Measurements from ENCODE around the gene KLHDC2. TPM values are rescaled to one million over a fixed set of nuclear protein-coding genes. Genes with fewer than 3 reads are reported as not detected.
"Not testable (repeated sequence)": the region's sequence is repeated elsewhere in the genome, so short reads cannot be mapped to it uniquely, and the experiment has no call there.

KLHDC2 gene, protein sequence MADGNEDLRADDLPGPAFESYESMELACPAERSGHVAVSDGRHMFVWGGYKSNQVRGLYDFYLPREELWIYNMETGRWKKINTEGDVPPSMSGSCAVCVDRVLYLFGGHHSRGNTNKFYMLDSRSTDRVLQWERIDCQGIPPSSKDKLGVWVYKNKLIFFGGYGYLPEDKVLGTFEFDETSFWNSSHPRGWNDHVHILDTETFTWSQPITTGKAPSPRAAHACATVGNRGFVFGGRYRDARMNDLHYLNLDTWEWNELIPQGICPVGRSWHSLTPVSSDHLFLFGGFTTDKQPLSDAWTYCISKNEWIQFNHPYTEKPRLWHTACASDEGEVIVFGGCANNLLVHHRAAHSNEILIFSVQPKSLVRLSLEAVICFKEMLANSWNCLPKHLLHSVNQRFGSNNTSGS
- polyA plus RNA-seq (2013) = 21.4 and 21.8 TPM in 2 replicates

DNA sequence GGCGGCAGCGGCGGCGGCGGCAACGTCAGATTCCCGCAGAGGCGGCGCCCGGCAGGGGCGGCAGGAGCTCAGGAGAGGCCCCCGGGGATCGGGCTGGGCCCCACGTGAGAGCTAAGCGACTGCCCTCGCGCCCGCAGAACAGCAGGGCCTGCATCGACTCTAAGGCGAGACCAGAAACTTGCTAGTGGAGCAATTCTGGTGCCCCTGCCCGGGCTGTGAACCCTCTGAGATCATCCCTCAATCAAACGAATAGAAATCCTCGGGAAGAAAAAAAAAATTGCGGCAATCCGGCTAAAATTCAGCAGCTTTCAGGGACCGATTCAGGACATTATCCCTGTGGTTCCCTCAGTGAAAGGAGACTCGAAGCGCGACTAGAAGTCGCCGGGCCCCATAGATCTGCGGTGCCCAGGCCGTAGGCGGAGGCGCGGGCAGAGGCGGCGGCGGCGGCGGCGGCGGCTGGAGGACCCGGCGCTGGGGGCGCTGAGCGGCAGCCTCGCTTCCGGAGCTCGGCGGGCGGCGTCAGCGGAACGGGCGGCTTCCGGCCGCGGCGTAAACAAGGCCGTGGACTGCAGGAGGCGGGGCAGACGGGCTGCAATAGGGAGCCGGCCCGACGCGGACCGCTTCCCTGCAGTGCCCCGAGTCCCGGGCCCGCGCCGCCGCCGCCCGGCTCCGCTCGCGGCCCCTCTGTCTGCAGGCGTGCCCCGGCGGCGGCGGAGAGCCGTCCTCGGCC, at the start of gene KLHDC2:
Gene KLHDC2, plus strand, starts transcription at position 583 of the 730 bp plus-strand sequence. CDS start 316 bp downstream, outside the sequence.
- H3K14ac ChIP-seq (ENCODE audit: low read length) = peak within 1 kb of the TSS; percentile 98
- H4K12ac ChIP-seq (ENCODE audit: low read depth, low read length) = peak within 1 kb of the TSS; percentile 97
- H4K91ac ChIP-seq (ENCODE audit: low read depth, low read length) = peak within 1 kb of the TSS; percentile 77
- H2AFZ ChIP-seq (ENCODE audit: insufficient read depth, low read length, poor library complexity) = peak within 1 kb of the TSS; percentile 92
- peaks cover 11% of the 10 kb centered on the region for H3K79me2 ChIP-seq (ENCODE audit: control insufficient read depth, insufficient read depth, low read length, poor library complexity)
- H3K9ac ChIP-seq (ENCODE audit: low read length) = peak within 1 kb of the TSS; percentile 83
- peaks cover 6 to 10% of the 10 kb centered on the region in 2 experiments for H3K4me1 ChIP-seq (ENCODE audit: control insufficient read depth in 1 of 2, insufficient read depth in 2 of 2, low read length in 2 of 2)
- no peak within 1 kb of the TSS for H3K23ac ChIP-seq (ENCODE audit: low read length)
- peaks cover 11% of the 10 kb centered on the region for H3K79me1 ChIP-seq (ENCODE audit: low read length)
- H3K4me2 ChIP-seq (ENCODE audit: low read length) = peak within 1 kb of the TSS; percentile 95
- no CpG with 5 or more reads among the region's 86 CpGs for WGBS (ENCODE audit: extremely low coverage, insufficient coverage, insufficient read length)
- H4K8ac ChIP-seq (ENCODE audit: low read depth, low read length) = peak within 1 kb of the TSS; percentile 82
- peak within 1 kb of the TSS; percentile 94 for H2BK120ac ChIP-seq (ENCODE audit: insufficient read depth, low read length, poor library complexity)
- no peaks in the 10 kb centered on the region for H3K9me3 ChIP-seq (ENCODE audit: insufficient read depth, low read depth, low read length)
- no peaks in the 10 kb centered on the region for H3K36me3 ChIP-seq (ENCODE audit: control insufficient read depth in 1 of 2, insufficient read depth in 2 of 2, low read length in 2 of 2)
- DNase-seq = peak; percentile 84 to 88
- peak within 1 kb of the TSS; percentile 98 for H2BK5ac ChIP-seq (ENCODE audit: low read depth, low read length, poor library complexity)
- peak within 1 kb of the TSS; percentile 5 for H2AK5ac ChIP-seq (ENCODE audit: low read length)
- no peaks in the 10 kb centered on the region for H3K27me3 ChIP-seq (ENCODE audit: insufficient read depth, low read length)
- H3K4ac ChIP-seq (ENCODE audit: low read depth, low read length) = peak within 1 kb of the TSS; percentile 84
- H3K18ac ChIP-seq (ENCODE audit: low read length) = peak within 1 kb of the TSS; percentile 97
- H3K4me3 ChIP-seq (ENCODE audit: low read depth, low read length) = peak within 1 kb of the TSS; percentile 91
- H3K27ac ChIP-seq (ENCODE audit: low read depth, low read length) = peak within 1 kb of the TSS; percentile 98
- H2BK12ac ChIP-seq (ENCODE audit: low read length) = no peak within 1 kb of the TSS

DNA sequence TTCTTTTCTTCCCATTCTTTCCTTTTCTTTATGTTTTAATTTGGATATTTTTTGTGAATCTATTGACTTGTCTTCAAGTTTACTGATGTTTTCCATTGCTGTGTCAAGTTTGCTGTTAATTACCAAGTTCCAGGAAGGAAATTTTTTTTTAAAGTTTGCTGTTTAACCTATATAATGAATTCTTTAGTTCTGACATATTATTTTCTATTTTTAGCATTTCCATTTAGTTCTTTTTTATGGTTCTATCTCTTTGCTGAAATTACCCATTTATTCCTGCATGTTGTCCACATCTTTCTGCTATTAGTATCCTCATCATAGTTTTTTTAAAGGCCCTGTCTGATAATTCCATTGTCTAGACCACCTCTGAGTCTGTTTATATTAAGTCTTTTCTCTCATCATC, 47.2 kb upstream of the KLHDC2 start:
- Histone ChIP-seq H3K4me3 (ENCODE audit: low read depth, low read length) (no peak overlapping the region), H4K91ac (ENCODE audit: low read depth, low read length) (no peak overlapping the region), H2BK120ac (ENCODE audit: insufficient read depth, low read length, poor library complexity) (no peak overlapping the region), H3K4me1 (ENCODE audit: control insufficient read depth in 1 of 2, insufficient read depth in 2 of 2, low read length in 2 of 2) (no peaks in the 10 kb centered on the region), H3K4me2 (ENCODE audit: low read length) (no peak overlapping the region), H3K14ac (ENCODE audit: low read length) (no peak overlapping the region), H3K4ac (ENCODE audit: low read depth, low read length) (no peak overlapping the region), H2BK12ac (ENCODE audit: low read length) (no peak overlapping the region), H3K9ac (ENCODE audit: low read length) (no peak overlapping the region), H3K27ac (ENCODE audit: low read depth, low read length) (no peak overlapping the region), H4K12ac (ENCODE audit: low read depth, low read length) (no peak overlapping the region), H3K18ac (ENCODE audit: low read length) (no peak overlapping the region), H3K79me2 (ENCODE audit: control insufficient read depth, insufficient read depth, low read length, poor library complexity) (no peaks in the 10 kb centered on the region), H2AFZ (ENCODE audit: insufficient read depth, low read length, poor library complexity) (no peak overlapping the region), H3K27me3 (ENCODE audit: insufficient read depth, low read length) (no peaks in the 10 kb centered on the region), H3K23ac (ENCODE audit: low read length) (no peak overlapping the region), H3K36me3 (ENCODE audit: control insufficient read depth in 1 of 2, insufficient read depth in 2 of 2, low read length in 2 of 2) (no peaks in the 10 kb centered on the region), H4K8ac (ENCODE audit: low read depth, low read length) (no peak overlapping the region), H3K9me3 (ENCODE audit: insufficient read depth, low read depth, low read length) (no peaks in the 10 kb centered on the region), H2BK5ac (ENCODE audit: low read depth, low read length, poor library complexity) (no peak overlapping the region), H3K79me1 (ENCODE audit: low read length) (no peaks in the 10 kb centered on the region), H2AK5ac (ENCODE audit: low read length) (no peak overlapping the region)
- DNase-seq = no peak

DNA sequence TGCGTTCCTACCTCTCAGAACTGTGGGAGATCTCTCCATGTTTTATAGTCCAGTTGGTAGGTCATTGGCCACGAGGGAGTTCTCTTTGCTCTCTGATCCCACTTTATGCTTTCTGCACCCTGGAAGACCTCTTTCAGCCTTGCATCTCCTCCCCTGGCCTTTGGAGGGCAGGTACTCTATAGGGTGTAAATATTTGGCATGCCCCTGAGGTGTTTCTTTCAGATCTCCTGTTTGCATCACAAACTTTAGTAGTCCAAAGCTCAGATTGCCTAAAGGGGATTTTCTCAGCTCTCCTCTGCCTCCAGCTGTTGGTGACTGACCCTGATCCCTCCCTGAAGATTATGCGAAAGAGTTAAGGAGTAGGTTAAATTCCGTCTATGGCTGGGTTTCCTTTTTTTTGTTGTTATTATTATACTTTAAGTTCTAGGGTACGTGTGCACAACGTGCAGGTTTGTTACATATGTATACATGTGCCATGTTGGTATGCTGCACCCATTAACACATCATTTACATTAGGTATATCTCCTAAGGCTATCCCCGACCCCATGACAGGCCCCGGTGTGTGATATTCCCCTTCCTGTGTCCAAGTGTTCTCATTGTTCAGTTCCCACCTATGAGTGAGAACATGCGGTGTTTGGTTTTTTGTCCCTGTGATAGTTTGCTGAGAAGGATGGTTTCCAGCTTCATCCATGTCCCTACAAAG, 46.1 kb upstream of the KLHDC2 start:
- not testable (repeated sequence) for H3K27me3 ChIP-seq (ENCODE audit: insufficient read depth, low read length); H3K9ac ChIP-seq (ENCODE audit: low read length); H3K14ac ChIP-seq (ENCODE audit: low read length); H2AK5ac ChIP-seq (ENCODE audit: low read length); H3K79me1 ChIP-seq (ENCODE audit: low read length); H3K79me2 ChIP-seq (ENCODE audit: control insufficient read depth, insufficient read depth, low read length, poor library complexity); H3K27ac ChIP-seq (ENCODE audit: low read depth, low read length); H3K18ac ChIP-seq (ENCODE audit: low read length); H2BK120ac ChIP-seq (ENCODE audit: insufficient read depth, low read length, poor library complexity); H4K91ac ChIP-seq (ENCODE audit: low read depth, low read length); H3K4me1 ChIP-seq (ENCODE audit: control insufficient read depth in 1 of 2, insufficient read depth in 2 of 2, low read length in 2 of 2); H3K23ac ChIP-seq (ENCODE audit: low read length); H3K4me3 ChIP-seq (ENCODE audit: low read depth, low read length); H3K4ac ChIP-seq (ENCODE audit: low read depth, low read length); H3K9me3 ChIP-seq (ENCODE audit: insufficient read depth, low read depth, low read length); H3K4me2 ChIP-seq (ENCODE audit: low read length); H4K8ac ChIP-seq (ENCODE audit: low read depth, low read length); H2AFZ ChIP-seq (ENCODE audit: insufficient read depth, low read length, poor library complexity); H2BK5ac ChIP-seq (ENCODE audit: low read depth, low read length, poor library complexity); H3K36me3 ChIP-seq (ENCODE audit: control insufficient read depth in 1 of 2, insufficient read depth in 2 of 2, low read length in 2 of 2); H4K12ac ChIP-seq (ENCODE audit: low read depth, low read length); H2BK12ac ChIP-seq (ENCODE audit: low read length)
- no CpG with 5 or more reads among the region's 9 CpGs for WGBS (ENCODE audit: extremely low coverage, insufficient coverage, insufficient read length)
- DNase-seq = peak in 1 of 2 donors; percentile 5

DNA sequence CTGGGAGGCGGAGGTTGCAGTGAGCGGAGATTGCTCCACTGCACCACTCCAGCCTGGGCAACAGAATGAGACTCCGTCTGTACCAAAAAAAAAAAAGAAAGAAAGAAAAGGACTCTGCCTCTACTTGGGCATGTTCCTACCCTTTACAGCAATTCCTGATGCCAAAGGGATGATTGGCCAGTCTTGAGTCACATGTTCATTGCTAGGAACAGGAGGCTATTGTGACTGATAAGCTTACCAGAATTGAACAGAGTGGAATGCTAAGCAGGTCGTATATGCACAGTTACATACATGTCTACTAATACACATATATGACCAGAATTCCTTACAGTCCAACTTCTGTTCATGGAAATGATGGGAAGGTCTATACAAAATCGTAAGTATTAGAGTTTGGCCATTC, 40.8 kb upstream of the KLHDC2 start:
- Histone ChIP-seq H2BK120ac (ENCODE audit: insufficient read depth, low read length, poor library complexity) (no peak overlapping the region), H3K36me3 (ENCODE audit: control insufficient read depth in 1 of 2, insufficient read depth in 2 of 2, low read length in 2 of 2) (no peaks in the 10 kb centered on the region), H4K12ac (ENCODE audit: low read depth, low read length) (no peak overlapping the region), H3K18ac (ENCODE audit: low read length) (no peak overlapping the region), H3K4me3 (ENCODE audit: low read depth, low read length) (no peak overlapping the region), H3K4me2 (ENCODE audit: low read length) (no peak overlapping the region), H3K23ac (ENCODE audit: low read length) (no peak overlapping the region), H2AK5ac (ENCODE audit: low read length) (no peak overlapping the region), H2BK12ac (ENCODE audit: low read length) (no peak overlapping the region), H2BK5ac (ENCODE audit: low read depth, low read length, poor library complexity) (no peak overlapping the region), H2AFZ (ENCODE audit: insufficient read depth, low read length, poor library complexity) (no peak overlapping the region), H3K9ac (ENCODE audit: low read length) (no peak overlapping the region), H4K8ac (ENCODE audit: low read depth, low read length) (no peak overlapping the region), H3K9me3 (ENCODE audit: insufficient read depth, low read depth, low read length) (no peaks in the 10 kb centered on the region), H3K14ac (ENCODE audit: low read length) (no peak overlapping the region), H3K27ac (ENCODE audit: low read depth, low read length) (no peak overlapping the region), H3K79me2 (ENCODE audit: control insufficient read depth, insufficient read depth, low read length, poor library complexity) (no peaks in the 10 kb centered on the region), H3K4me1 (ENCODE audit: control insufficient read depth in 1 of 2, insufficient read depth in 2 of 2, low read length in 2 of 2) (no peaks in the 10 kb centered on the region), H3K27me3 (ENCODE audit: insufficient read depth, low read length) (no peaks in the 10 kb centered on the region), H4K91ac (ENCODE audit: low read depth, low read length) (no peak overlapping the region), H3K79me1 (ENCODE audit: low read length) (no peaks in the 10 kb centered on the region), H3K4ac (ENCODE audit: low read depth, low read length) (no peak overlapping the region)
- WGBS (ENCODE audit: extremely low coverage, insufficient coverage, insufficient read length) = no CpG with 5 or more reads among the region's 5 CpGs
- DNase-seq = no peak

Data from trophoblast cell (in vitro differentiated cells and primary cell).